Measurements from ENCODE around the gene ULBP3.
"Not testable (repeated sequence)": the region's sequence is repeated elsewhere in the genome, so short reads cannot be mapped to it uniquely, and the experiment has no call there.

Gene ULBP3

DNA sequence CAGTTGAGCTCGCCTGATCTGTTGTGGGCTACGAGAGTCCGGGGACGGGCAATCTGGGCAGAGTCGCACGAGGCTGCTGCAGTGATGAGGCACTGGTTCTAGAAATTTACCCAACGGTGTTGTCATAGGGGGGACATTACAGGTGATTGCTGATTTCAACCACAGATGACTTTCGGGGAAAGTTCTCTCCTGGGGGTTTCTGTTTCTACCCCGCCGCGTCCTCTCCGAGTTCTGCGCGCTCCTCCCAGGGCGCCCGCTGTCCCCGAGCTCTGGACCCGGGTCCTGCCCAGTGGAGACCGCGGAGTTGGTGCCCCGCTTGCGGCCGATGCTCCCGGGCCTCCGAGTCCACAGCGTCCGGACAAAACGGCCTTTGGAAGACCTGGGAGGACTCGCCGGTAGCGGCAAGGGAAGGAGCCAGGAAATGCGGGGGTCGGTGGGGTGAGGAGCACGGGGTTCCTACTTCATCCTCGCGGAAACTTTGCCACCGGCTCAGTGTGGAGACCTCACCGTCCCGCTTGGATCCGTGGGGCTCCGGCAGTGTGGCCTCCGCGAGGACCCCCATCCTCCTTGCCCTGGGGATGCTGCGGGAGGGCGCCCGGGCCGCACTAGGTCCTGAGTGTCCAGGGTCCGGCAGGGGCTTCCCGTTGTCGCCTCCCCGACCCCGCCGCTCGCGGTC lies 31.3 kb downstream of the ULBP3 start:
- DNase-seq: no peak

DNA sequence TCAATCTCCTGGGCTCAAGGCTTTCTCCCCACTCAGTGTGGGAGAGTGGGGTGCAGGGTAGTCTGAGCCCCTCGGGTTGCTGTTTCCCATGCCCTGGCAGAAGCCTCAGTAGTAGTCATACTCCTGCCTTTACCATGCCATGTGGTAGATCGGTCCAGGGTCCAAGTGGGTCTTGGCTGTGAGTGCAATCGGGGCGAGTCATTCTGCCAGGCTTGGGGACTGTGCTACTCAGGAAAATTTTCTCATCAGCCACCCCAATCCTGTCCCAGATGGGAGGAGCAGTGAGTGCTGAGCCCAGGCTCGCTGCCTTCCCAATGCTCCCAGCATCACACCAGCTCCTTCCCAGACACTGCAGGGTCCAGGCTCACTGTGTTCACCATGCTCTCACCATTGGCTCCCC lies 32.8 kb downstream of the ULBP3 start:
- no peak for DNase-seq

DNA sequence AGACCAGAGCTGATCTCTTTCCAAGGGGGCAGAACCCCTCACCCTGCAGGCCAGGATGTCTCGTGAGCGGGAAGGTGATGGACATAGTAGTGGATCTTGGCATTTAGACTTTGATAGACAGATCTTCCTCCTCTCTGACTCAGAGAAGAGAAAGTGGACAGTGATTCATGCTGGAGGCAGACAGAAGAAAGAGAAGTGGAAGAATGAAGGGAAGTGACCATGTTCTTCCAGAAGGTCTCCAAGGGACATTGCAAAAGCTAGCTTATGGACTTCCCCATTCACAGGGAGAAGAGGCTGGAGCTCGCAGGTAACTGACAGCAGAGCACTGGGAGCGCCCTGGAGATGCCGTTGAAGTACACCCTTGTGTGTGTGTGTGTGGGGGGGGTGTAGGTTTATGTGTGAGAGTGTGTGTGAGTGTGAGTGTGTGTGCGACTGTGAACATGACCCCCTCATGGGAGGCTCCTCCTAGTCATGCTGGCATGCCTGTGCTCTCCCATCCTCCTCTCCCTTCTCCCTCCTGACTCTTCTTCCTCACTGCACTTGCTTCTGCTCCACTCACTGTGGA lies 35.6 kb downstream of the ULBP3 start:
- no peak for DNase-seq

DNA sequence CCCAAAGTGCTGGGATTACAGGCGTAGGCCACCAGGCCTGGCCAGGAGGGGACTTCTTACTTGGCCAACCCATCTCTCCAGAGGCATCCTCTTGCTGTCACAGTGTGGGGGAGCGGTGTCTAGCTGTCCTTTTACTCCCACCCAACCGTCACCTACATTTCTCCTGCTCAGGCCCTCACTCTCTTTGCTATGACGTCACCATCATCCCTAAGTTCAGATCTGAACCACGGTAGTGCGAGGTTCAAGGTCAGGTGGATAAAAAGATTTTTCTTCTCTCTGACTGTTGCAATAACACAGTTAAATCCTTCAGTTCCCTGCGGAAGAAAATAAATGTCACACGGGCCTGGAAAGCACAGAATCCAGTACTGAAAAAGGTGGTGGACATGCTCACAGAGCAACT lies 36.3 kb downstream of the ULBP3 start:
- DNase-seq: no peak

DNA sequence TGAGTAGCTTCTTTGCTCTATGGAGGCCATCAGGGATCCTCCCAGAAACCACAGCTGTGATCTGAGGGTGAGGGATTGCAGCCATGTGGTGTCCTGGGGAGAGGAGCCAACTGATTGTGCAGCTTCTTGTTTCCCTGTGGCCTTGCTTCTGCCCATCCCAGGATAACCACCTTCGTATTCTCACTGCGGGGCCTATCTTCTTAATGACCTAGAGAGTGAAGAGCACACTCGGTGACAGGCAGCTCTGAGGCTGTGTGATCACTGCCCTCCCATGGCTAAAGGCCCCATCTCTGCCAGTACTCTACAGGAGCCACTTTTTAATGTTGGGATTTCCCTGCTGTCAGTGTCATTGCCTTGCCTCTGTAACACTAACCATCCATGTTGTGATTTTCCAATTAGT lies 38.3 kb downstream of the ULBP3 start:
- DNase-seq: no peak

DNA sequence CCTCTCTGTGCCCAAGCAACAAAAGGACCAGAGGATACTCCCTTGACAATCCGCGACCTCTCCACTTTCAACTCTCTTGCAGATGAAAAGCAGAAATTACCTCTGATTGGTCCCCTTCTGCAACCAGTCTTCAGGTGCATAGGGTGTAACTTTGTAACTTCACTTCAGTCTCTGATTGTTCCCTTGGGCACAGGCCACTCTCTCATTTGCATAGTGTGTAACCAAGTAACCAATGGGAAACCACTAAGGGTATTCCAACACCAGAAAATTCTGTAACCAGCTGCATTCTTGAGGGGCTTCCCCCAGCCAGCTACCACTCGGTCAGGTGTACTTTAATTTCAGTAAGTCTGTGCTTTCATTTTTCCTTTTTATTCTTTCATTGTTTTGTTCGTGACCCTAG lies 39.2 kb downstream of the ULBP3 start:
- no peak for DNase-seq

DNA sequence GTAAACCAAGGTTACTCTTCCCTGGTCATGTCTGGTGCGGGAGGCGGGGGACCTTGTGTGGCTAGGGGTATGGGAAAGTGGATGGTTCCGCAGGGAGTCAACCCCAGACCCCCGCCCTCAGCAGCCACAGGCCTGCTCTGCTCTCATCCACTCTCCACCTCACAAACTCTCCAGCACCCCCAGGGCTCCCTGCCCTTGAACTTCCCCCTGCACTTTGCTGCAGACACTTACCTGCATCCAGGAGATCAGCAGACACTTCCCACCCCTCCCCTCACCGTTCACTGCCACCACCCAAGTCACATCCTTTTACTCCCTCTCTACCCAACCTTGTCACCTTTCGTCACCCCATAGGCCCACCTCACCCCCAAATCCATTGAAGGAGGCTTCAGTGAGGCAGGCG lies 39.6 kb downstream of the ULBP3 start:
- no peak for DNase-seq

DNA sequence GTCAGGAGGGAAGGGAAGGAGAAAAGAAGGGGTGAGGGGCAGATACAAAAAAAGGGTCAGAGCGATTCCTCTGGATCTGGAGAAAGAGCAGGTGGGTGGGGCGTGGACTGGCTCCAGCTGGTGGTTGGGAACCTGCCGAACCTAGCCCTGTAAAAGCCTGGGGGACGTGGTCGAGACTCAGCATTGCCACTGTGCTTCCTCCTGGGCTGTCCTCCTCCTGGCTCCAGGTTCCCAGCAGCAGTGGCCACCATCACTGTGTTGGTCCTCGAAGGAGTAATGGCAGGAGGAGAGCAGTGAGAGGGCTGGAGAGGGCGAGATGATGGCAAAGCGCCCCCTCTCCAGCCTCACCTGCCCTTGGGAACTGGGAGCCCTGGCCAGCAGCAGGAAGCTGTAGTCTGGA lies 40.1 kb downstream of the ULBP3 start:
- DNase-seq: no peak

DNA sequence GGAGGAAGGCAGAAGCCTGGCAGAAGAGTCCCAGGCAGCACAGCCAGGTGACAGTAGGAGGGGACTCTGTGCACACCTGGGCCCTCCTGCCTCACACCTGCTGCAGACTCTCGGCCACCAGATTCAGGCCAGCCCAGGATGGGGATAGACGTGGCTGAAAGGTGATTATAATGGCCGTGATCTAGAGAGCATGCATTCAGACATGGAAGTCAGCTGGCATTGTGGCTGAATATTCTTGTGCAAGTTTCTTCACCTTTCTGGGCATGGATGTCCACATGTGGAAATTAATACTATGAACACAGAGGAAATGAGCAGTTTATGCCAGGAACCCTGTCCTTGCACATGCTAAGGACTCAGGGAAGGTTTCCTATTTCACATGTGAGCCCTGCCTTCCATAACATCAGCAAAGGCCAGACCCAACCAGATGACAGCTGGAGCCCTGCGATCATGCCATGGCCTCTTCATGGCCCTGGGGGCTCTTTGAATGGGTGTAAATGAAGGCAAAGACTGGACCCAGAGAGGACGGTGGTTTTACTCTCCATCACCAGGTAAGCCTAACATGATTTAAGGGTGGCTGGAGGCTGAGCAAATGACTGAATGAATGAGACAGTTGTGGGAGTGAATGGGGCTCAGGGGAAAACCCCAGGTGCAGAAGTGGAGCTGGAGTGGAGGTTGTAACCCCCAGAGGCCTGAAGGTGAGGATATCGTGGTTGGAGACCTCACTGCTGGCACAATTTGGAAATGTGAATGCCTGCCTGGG lies 40.9 kb downstream of the ULBP3 start:
- no peak for DNase-seq

DNA sequence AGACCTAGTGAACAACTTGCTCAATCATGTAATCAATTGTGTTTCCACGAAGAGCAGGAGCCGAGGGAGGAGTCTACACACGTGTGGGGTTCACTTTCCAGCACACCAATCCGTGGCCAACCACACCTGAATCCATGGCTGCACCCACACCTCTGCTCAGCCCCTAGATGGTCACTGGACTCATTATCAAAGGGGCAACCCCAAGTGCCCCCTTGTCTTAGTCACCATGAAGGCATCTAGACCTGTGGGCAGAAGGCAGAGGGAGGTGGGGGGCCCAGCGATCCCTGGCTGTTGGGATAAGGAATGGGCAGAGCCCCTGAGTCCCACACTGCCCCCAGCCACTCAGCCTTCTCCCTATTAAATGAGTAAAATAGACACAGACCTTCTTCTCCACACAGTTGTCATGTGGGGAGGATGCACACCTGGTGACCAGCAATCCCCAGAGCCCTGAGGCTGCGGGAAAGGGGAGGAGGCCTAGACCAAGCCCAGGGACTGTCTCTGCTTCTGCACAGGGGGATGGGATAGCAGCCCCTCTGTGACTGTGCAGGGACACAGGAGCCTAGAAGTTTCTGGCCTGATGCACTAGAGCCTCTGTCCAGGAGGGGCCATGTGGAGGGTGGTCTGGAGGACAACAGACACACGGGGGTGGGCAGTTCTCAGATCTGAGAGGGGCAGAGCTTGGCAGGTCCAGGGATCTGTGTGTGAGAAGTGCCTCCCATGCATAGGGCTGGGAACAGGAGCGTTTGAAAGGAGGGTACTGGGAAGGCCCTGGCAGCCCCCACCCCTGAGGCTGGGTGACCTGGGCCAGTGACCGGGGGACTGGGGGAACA lies 41.7 kb downstream of the ULBP3 start:
- DNase-seq: no peak

DNA sequence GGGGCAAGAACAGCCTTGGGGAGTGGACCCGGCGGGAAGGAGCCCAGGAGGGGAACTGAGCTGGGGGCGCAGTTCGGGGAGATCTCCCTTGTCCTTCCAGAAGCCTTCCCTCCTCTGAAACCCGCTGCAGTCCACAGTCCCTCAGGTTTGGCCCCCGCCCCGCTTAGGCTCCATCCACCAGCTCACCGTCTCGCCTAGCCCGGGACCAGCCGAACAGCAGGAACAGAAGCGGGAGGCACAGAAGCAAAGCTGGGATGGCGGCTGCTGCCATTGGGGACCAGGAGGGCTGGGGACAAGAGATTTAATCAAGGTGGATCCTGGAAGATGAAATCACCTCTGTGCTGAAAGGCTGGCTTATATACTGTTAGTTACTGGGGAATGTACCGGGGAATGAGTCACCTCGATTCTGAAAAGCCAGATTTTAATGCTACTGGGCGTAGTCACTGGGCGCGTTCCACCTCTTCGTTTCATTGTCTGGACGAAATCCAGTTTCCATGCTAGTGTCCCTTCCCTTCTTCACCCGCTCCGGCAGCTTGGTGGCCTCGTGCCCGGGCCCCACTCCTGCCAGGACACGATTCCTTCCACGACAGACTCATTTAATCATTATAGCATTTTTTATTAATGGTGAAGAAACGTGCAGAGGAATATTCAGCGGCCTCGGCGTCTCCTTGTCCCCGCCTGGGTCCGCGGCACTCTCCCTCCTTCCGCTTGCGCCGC lies 43.6 kb downstream of the ULBP3 start, which contains the start of gene RAET1L:
TSS of gene RAET1L (minus strand) at position 332 of the 717 bp plus-strand sequence. CDS start at position 271, 61 bp downstream.
- DNase-seq: no peak

DNA sequence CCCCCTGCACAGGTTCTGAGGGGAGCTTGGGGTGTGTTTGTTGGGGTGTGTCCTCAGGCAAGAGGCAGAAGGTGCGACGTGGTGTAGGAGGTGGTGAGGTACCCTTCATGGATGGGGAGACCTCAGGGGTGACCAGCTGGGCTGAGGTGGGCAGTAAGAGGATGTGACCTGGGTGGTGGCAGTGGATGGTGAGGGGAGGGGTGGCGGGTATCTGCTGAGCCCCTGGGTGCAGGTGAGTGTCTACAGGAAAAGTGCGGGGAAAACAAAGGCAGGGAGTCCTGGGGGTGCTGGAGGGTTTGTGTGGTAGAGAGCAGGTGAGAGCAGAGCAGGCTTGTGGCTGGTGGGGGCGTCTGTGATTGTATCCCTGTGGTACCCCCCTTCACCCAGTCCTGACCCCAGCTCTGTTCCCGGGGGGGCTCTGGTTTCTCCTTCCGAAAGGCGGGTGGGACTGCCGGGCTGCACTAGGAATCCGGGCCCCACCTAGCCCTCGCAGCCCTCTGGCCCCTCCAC lies 44.2 kb downstream of the ULBP3 start:
- DNase-seq: no peak

DNA sequence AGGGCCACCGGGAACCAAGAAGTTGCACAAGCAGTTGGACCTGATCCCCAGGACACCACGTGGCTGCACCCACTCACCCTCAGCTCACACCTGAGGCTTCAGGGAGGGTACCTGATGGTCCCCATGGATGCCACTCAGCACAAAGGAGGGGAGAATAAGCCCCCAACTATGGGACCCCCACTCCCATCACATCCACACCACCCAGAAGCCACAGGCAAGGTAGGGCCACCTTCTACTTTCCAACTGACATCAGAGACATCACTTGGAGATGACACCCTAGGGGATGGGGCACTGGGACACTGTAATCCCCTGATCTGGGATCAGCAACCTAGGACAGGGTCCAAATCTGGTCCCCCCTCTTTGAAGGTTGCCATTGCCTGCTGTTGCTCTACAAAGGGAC lies 44.9 kb downstream of the ULBP3 start:
- not testable (repeated sequence) for DNase-seq

DNA sequence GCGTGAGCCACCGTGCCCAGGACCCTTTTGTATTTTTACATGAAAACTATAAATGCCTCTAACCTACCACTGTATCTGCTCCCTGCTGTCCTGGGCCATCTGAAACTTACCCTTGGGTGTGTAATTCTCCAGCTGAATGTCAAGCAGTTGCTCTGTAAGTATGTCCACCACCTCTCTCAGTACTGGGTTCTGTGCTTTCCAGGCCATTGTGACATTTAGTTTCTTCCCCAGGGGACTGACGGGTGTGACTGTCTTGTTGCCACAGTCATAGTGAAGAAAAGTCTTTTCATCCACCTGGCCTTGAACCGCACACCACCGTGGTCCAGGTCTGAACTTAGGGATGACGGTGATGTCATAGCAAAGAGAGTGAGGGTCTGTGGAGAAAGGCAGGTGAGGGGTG lies 47.1 kb downstream of the ULBP3 start:
- DNase-seq: not testable (repeated sequence)

DNA sequence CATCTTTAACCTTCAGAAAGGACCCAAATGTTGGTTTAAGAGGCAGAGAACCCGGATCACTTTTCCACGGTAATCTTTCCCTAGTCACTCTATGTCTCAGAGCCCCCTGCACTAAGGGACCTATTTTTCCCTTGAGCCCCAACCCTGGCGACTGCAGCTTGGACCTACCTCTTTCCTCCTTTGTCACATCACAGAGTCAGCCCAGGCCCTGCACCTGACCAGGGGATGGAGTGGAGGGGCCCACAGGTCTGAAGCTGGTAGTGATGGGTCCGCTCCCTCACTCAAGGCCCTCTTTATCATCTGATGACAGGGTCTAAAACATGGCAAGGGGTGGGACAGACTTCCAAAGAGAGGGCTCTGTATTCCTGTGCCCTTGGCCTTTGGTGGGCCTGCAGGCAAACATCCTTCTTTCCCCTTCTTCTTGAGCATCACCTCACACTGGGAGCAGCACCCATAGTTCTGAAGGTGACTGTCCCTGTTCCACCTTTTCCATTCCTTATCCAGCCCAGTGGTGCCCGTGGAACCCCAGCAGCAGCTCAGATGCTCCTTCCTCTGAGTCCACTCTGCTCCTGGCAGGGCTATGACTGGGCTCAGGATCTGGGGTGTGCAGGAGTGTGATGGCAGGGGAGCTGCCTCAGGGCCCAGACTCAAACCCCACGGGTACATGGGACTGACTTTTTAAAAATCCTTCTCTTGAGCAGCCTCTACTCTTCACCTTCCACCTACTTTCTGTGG lies 49.9 kb downstream of the ULBP3 start:
- no peak for DNase-seq

DNA sequence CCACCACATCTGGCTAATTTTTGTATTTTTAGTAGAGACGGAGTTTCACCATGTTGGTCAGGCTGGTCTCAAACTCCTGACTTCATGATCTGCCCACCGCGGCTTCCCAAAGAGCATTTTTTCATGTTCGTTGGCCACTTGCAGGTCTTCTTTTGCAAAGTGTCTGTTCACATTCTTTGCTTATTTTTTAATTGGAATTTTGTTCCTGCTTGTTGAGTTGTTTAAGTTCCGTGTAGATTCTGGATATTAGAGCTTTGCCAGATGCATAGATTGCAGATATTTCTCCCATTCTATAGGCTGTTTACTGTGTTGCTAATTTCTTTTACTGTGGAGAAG lies 51.8 kb downstream of the ULBP3 start:
- not testable (repeated sequence) for DNase-seq

DNA sequence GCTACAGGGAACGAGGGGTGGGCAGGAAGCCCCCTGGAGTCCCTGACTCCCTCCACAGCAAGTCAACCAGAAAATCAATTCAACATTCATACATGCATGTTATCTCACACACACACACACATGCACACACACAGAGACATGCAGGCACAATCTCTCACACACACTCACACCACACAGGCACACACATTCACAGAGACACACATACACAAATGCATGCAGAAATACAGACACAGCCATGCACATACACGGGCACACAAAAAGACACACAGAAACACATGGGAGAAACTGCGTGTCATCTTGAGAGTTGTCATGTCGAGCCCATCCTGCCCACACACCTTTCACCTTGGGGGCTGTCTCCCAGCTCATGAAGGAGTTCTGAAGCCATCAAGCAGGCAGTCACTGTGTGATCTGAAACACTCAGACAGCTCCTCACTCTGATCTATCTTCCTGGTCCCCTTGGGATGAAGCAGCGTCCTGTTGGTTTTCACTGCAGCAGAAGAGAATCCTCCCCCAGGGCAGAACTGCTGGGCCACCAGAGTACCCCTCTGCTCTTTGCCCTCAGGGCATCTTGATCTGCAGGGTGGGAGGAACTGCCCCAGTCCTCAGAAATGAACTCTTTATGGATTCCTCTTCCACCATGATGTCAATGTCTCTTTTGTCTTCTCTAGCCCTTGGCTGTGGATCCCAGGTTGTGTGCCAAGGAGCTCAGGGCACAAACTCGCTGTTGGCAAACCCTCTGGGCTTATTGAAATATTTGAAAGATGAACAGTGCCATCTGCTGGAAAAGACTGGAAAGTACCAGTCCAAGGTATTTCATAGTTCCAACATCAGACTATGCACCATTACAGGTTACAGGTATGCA lies 52.4 kb downstream of the ULBP3 start:
- no peak for DNase-seq

DNA sequence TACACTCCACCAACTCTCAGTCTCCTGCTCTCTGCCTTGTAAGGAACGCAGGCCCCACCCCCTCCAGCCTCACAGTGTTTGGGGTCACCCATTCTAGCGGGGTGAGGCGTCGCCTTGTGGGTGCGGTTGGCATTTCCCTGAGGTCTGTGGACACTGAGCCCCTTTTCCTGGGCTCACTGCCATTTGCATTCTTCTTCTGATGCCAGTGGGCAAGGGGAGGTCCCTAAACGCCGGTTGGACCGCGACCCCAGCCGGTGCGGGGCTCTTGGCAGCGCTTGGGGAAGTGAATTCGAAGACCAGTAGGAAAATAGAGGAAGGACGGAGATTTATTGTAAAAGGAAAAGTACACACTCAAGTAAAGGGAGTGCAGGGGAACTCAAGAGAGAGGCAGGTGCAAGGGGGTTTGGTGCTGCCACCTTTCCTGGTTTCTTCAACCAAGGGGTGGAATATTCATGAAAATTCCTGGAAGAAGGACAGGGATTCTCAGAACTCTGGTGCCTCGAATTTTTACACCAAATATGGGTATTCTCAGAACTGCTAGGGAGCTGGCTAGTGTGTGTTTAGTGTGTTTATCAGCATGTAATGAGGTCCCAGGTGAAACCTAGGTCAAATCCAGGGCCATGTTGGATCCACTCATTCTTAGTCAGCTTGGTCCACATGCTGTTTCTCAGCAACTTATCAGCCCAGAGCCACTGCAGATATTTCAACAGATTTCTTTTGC lies 53.5 kb downstream of the ULBP3 start:
- DNase-seq: not testable (repeated sequence)

DNA sequence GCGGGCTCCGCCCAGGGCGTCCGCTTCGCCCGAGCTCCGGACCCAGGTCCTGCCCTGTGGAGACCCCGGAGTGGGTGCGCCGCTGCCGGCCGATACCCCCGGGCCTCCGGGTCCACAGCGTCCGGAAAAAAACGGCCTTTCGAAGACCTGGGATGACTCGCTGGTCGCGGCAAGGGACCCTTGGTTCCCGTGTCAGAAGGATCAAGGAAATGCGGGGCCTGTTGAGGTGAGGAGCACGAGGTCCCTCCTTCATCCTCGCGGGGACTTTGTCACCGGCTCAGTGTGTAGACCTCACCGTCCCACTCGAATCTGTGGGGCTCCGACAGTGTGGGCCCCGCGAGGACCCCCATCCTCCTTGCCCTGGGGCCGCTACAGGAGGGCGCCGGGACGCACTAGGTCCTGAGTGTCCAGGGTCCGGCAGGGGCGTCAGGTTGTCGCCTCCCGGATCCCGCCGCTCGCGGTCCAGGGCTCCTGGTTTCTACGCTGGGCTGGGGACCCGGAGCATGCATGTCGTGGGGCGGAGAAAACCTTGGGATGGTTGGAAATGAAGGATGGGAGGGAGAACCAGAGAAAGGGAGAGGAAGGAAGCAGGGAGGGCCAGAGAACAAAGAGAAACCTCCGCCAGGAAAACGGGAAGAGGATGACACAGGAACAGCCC lies 54.2 kb downstream of the ULBP3 start:
- DNase-seq: not testable (repeated sequence)
